MM.1S (cell line): ENCODE results near the gene TNN.

Experiments
- CTCF ChIP-seq: fragments of 300-600 bp; sonication (generic); IDR thresholded peaks from 2 replicates; pipeline ENCODE4 v1.5.1; 2016; ENCODE audit warnings: antibody characterized with exemption, low read length, mixed read lengths
- EZH2 ChIP-seq: fragments of 300-600 bp; sonication (generic); optimal IDR thresholded peaks from 2 replicates; pipeline ENCODE3; 2017; ENCODE audit warnings: low read depth, mild to moderate bottlenecking, antibody characterized with exemption, low read length, mixed read lengths
- EZH2phosphoT487 ChIP-seq: fragments of 300-600 bp; sonication (generic); IDR thresholded peaks from 2 replicates; pipeline ENCODE4 v1.6.1; 2018; ENCODE audit warnings: antibody characterized with exemption, low read length

GRCh38 chr1:175124861-175125260, 57.2 kb downstream of the TNN start:
- TF ChIP-seq CTCF (no peak), EZH2 (no peak), EZH2phosphoT487 (no peak)
